ENCODE data around the gene TMEM79.

GRCh38 chr1:156247460-156248322, 36.4 kb upstream of the TMEM79 start, which contains the start of gene PAQR6:
- no peak for TF ChIP-seq CTCF (IDR thresholded peaks at IDR 0.05; ENCODE audit: poor library complexity)
- no peak for TF ChIP-seq EZH2 (IDR thresholded peaks at IDR 0.05; ENCODE audit: borderline replicate concordance)

Data from hepatocyte (in vitro differentiated cells).